OCI-LY3 (cell line): ENCODE data around the gene PPEF1.

ENCODE experiments used
- CTCF ChIP-seq: fragments of 200-600, 300-600 bp; sonication (generic); IDR thresholded peaks from 2 replicates; pipeline ENCODE4 v1.5.1; 2014; ENCODE audit warnings: antibody characterized with exemption, low read length, low read depth
- EZH2phosphoT487 ChIP-seq: fragments of 200-600 bp; shearing (Covaris generic); IDR thresholded peaks from 2 replicates; pipeline ENCODE4 v1.6.1; 2018; ENCODE audit warnings: antibody characterized with exemption, mixed run types, low read depth

GRCh38 chrX:18871970-18872369 is 164.5 kb downstream of the PPEF1 start:
- TF ChIP-seq CTCF (no peak), EZH2phosphoT487 (no peak)
